ENCODE data around the gene PTPRM. TPM values are rescaled to one million over a fixed set of nuclear protein-coding genes. Genes with fewer than 3 reads are reported as not detected.

The PTPRM gene
- polyA plus RNA-seq, 1 donor (not counting 4 experiments of a cell fraction or from before 2014, with no cell fraction given) = 54.5 TPM

DNA sequence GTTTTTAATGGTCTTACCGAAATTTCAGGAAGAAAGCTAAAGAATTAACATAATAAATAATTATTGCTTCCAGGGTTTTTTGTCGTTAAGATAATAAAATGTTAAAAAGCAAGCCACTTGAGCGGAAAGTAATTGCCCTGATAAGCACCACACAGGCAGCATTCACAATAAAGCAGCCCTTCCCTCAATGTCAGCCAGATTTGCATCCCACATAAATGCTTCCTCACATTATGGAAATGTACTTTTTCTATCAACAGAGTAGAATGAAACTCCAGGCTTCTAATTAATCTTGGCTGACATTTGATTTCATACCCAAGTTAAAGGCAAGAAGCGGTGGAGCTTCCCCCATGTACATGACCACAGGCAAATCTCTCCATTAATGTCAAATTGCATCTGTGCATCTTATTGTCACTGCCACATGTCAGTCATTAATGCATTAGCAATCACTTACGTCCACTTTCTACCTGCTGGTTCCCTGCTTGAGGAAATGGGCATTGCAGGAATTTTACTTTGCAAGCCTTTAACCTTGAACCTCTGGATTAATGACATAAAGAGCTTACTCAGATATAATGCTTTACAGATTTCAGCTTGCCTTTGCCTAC, 26.2 kb downstream of the PTPRM start:
- no peaks in the 10 kb centered on the region for H3K9me1 ChIP-seq (ENCODE audit: control insufficient read depth, extremely low read depth, insufficient read depth, low read length)
- dilution Hi-C loops (cut with MboI; ENCODE audit: extremely low pct_ligation_motif_present, low sequenced_read_pairs) = no loop called here
- no peak overlapping the region for H3K4me2 ChIP-seq (ENCODE audit: control insufficient read depth, extremely low read depth, insufficient read depth, low read depth, low read length)
- H3K27me3 ChIP-seq (ENCODE audit: control insufficient read depth, extremely low read depth, insufficient read depth, low read length) = no peaks in the 10 kb centered on the region
- H3K27ac ChIP-seq (ENCODE audit: control insufficient read depth, insufficient read depth, low read length) = no peak overlapping the region
- no peaks in the 10 kb centered on the region for H4K20me1 ChIP-seq (ENCODE audit: control insufficient read depth, extremely low read depth, insufficient read depth, low read length)
- H3K4me3 ChIP-seq (ENCODE audit: control insufficient read depth in 2 of 3, extremely low read depth in 1 of 3, insufficient read depth in 2 of 3, low read depth in 1 of 3, low read length in 3 of 3) = no peak overlapping the region
- H3K9ac ChIP-seq (ENCODE audit: control insufficient read depth, extremely low read depth, insufficient read depth, low read length) = no peak overlapping the region
- FAIRE-seq (no peak), DNase-seq (ENCODE audit: low read depth, low spot score) (no peak)
- TF ChIP-seq, protein P1, sequence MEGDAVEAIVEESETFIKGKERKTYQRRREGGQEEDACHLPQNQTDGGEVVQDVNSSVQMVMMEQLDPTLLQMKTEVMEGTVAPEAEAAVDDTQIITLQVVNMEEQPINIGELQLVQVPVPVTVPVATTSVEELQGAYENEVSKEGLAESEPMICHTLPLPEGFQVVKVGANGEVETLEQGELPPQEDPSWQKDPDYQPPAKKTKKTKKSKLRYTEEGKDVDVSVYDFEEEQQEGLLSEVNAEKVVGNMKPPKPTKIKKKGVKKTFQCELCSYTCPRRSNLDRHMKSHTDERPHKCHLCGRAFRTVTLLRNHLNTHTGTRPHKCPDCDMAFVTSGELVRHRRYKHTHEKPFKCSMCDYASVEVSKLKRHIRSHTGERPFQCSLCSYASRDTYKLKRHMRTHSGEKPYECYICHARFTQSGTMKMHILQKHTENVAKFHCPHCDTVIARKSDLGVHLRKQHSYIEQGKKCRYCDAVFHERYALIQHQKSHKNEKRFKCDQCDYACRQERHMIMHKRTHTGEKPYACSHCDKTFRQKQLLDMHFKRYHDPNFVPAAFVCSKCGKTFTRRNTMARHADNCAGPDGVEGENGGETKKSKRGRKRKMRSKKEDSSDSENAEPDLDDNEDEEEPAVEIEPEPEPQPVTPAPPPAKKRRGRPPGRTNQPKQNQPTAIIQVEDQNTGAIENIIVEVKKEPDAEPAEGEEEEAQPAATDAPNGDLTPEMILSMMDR (optimal IDR thresholded peaks at IDR 0.05 in 1 of 3, IDR thresholded peaks at IDR 0.05 in 1 of 3, conservative IDR thresholded peaks at IDR 0.05 in 1 of 3; ENCODE audit: extremely low read depth in 1 of 3, insufficient read depth in 2 of 3, low read length in 3 of 3) = no peak
- no peak for TF ChIP-seq EZH2 (IDR thresholded peaks at IDR 0.05; ENCODE audit: low read length)
- H3K79me2 ChIP-seq (ENCODE audit: control insufficient read depth, insufficient read depth, low read length) = peaks cover 5% of the 10 kb centered on the region
- peaks cover 4% of the 10 kb centered on the region for H3K4me1 ChIP-seq (ENCODE audit: control insufficient read depth, extremely low read depth, insufficient read depth, low read length)
- H3K36me3 ChIP-seq (ENCODE audit: control insufficient read depth in 2 of 2, extremely low read depth in 1 of 2, insufficient read depth in 2 of 2, low read length in 2 of 2) = no peaks in the 10 kb centered on the region
- H3K9me3 ChIP-seq (ENCODE audit: control insufficient read depth, low read depth, low read length) = no peaks in the 10 kb centered on the region
- no peak overlapping the region for H2AFZ ChIP-seq (ENCODE audit: control insufficient read depth, low read length)

DNA sequence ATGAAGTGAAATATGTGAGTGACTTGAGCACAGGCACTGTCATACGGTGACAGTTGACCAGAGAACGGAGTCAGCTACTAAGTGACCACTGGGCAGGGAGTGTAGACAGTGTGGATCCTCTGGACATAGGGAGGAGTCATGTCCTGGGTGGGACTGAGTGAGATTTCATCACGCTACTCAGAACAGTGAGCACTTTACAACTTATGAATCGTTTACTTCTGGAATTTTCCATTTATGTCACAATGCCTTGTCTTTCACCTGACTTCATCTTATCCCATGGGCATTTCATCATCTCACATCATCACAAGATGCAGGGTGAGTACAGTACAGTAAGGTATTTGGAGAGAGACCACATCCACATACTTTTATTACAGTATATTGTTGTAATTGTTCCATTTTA, 29.0 kb downstream of the PTPRM start:
- no peak overlapping the region for H3K27ac ChIP-seq (ENCODE audit: control insufficient read depth, insufficient read depth, low read length)
- no peaks in the 10 kb centered on the region for H3K9me3 ChIP-seq (ENCODE audit: control insufficient read depth, low read depth, low read length)

More for the DNA sequence above, 29.0 kb downstream of the PTPRM start:
- FAIRE-seq (no peak), DNase-seq (ENCODE audit: low read depth, low spot score) (no peak)
- Histone ChIP-seq H3K4me2 (ENCODE audit: control insufficient read depth, extremely low read depth, insufficient read depth, low read depth, low read length) (no peak overlapping the region), H3K4me1 (ENCODE audit: control insufficient read depth, extremely low read depth, insufficient read depth, low read length) (no peaks in the 10 kb centered on the region), H4K20me1 (ENCODE audit: control insufficient read depth, extremely low read depth, insufficient read depth, low read length) (no peaks in the 10 kb centered on the region), H3K36me3 (ENCODE audit: control insufficient read depth in 2 of 2, extremely low read depth in 1 of 2, insufficient read depth in 2 of 2, low read length in 2 of 2) (no peaks in the 10 kb centered on the region), H3K4me3 (ENCODE audit: control insufficient read depth in 2 of 3, extremely low read depth in 1 of 3, insufficient read depth in 2 of 3, low read depth in 1 of 3, low read length in 3 of 3) (no peak overlapping the region), H3K79me2 (ENCODE audit: control insufficient read depth, insufficient read depth, low read length) (peaks cover 4% of the 10 kb centered on the region), H3K27me3 (ENCODE audit: control insufficient read depth, extremely low read depth, insufficient read depth, low read length) (no peaks in the 10 kb centered on the region), H3K9me1 (ENCODE audit: control insufficient read depth, extremely low read depth, insufficient read depth, low read length) (no peaks in the 10 kb centered on the region), H3K9ac (ENCODE audit: control insufficient read depth, extremely low read depth, insufficient read depth, low read length) (no peak overlapping the region), H2AFZ (ENCODE audit: control insufficient read depth, low read length) (no peak overlapping the region)
- TF ChIP-seq EZH2 (IDR thresholded peaks at IDR 0.05; ENCODE audit: low read length) = no peak
- TF ChIP-seq, protein P1 (optimal IDR thresholded peaks at IDR 0.05 in 1 of 3, IDR thresholded peaks at IDR 0.05 in 1 of 3, conservative IDR thresholded peaks at IDR 0.05 in 1 of 3; ENCODE audit: extremely low read depth in 1 of 3, insufficient read depth in 2 of 3, low read length in 3 of 3) = no peak
- dilution Hi-C loops (cut with MboI; ENCODE audit: extremely low pct_ligation_motif_present, low sequenced_read_pairs) = no loop called here
